Neuronal stem cell (in vitro differentiated cells): ENCODE data around the gene PRR16.

Experiments
- DNase-seq: peaks from one replicate; pipeline ENCODE4 v3.0.0-alpha.2; 2013; ENCODE audit warnings: low spot score
- H2AFZ ChIP-seq: one replicate; pipeline ENCODE4 v1.6.1; 2013; ENCODE audit warnings: mild to moderate bottlenecking, low read length, inconsistent platforms
- H2AK5ac ChIP-seq: 2 replicates; pipeline ENCODE4 v1.6.1; 2013; ENCODE audit warnings: low read depth, mild to moderate bottlenecking, inconsistent platforms, low read length, moderate library complexity, mixed read lengths
- H2BK120ac ChIP-seq: 2 replicates; pipeline ENCODE4 v1.6.1; 2013; ENCODE audit warnings: low read depth, mild to moderate bottlenecking, inconsistent platforms, low read length, moderate library complexity, mixed read lengths
- H2BK12ac ChIP-seq: one replicate; pipeline ENCODE4 v1.6.1; 2013; ENCODE audit warnings: low read length, inconsistent platforms
- H2BK15ac ChIP-seq: 2 replicates; pipeline ENCODE4 v1.6.1; 2013; ENCODE audit warnings: mild to moderate bottlenecking, low read length, inconsistent platforms, mixed read lengths
- H2BK5ac ChIP-seq: one replicate; pipeline ENCODE4 v1.6.1; 2013; ENCODE audit warnings: inconsistent platforms, mild to moderate bottlenecking, low read length, moderate library complexity
- H3K14ac ChIP-seq: one replicate; pipeline ENCODE4 v1.6.1; 2013; ENCODE audit warnings: low read length, inconsistent platforms
- H3K18ac ChIP-seq: 2 replicates; pipeline ENCODE4 v1.6.1; 2013; ENCODE audit warnings: low read length, inconsistent platforms
- H3K23ac ChIP-seq: 2 replicates; pipeline ENCODE4 v1.6.1; 2013; ENCODE audit warnings: low read depth, mild to moderate bottlenecking, mixed read lengths, low read length, inconsistent platforms; ENCODE audit not compliant: poor library complexity
- H3K27ac ChIP-seq: replicated peaks from 3 replicates; pipeline ENCODE4 v1.5.1; 2013; ENCODE audit warnings: low read length, inconsistent platforms
- H3K27me3 ChIP-seq, 3 experiments: 2 replicates each; pipeline ENCODE4 v1.6.1; 2013; ENCODE audit warnings: low read length in 3 of 3, mild to moderate bottlenecking in 2 of 3, inconsistent platforms in 1 of 3, low read depth in 1 of 3, mixed read lengths in 1 of 3, moderate library complexity in 1 of 3; ENCODE audit not compliant: control insufficient read depth in 3 of 3, insufficient read depth in 3 of 3
- H3K36me3 ChIP-seq, 2 donors: replicated peaks in 1 of 2; 2 replicates each; pipeline ENCODE4 v1.6.1; 2013; ENCODE audit warnings: low read length in 2 of 2; ENCODE audit not compliant: control insufficient read depth in 2 of 2, insufficient read depth in 2 of 2
- H3K4ac ChIP-seq: 2 replicates; pipeline ENCODE4 v1.6.1; 2013; ENCODE audit warnings: inconsistent platforms, mild to moderate bottlenecking, low read length, moderate library complexity
- H3K4me1 ChIP-seq, 2 donors: 1 replicate in 1 of 2; 2 replicates in 1 of 2; pipeline ENCODE4 v1.6.1; 2013; ENCODE audit warnings: low read length in 2 of 2, low read depth in 1 of 2; ENCODE audit not compliant: control insufficient read depth in 2 of 2, insufficient read depth in 1 of 2
- H3K4me2 ChIP-seq: one replicate; pipeline ENCODE4 v1.6.1; 2013; ENCODE audit warnings: mild to moderate bottlenecking, low read length, inconsistent platforms; ENCODE audit not compliant: insufficient read depth, poor library complexity, severe bottlenecking
- H3K4me3 ChIP-seq, 2 donors: 2 replicates each; pipeline ENCODE4 v1.5.1; 2013; ENCODE audit warnings: low read length in 2 of 2, mild to moderate bottlenecking in 2 of 2, inconsistent platforms in 1 of 2, moderate library complexity in 1 of 2
- H3K79me1 ChIP-seq: one replicate; pipeline ENCODE4 v1.6.1; 2013; ENCODE audit warnings: low read depth, mild to moderate bottlenecking, inconsistent platforms, low read length, moderate library complexity
- H3K9ac ChIP-seq: one replicate; pipeline ENCODE4 v1.6.1; 2013; ENCODE audit warnings: mild to moderate bottlenecking, low read depth, low read length, inconsistent platforms; ENCODE audit not compliant: poor library complexity
- H3K9me3 ChIP-seq, 2 donors: replicated peaks in 1 of 2; 2 replicates each; pipeline versions ENCODE3 to v1.6.1; 2013; ENCODE audit warnings: low read length in 2 of 2, mild to moderate bottlenecking in 2 of 2, inconsistent platforms in 1 of 2, low read depth in 1 of 2, mixed read lengths in 1 of 2, moderate library complexity in 1 of 2; ENCODE audit not compliant: control insufficient read depth in 2 of 2, insufficient read depth in 1 of 2
- H4K8ac ChIP-seq: one replicate; pipeline ENCODE4 v1.6.1; 2013; ENCODE audit warnings: low read depth, mild to moderate bottlenecking, inconsistent platforms, low read length, moderate library complexity
- H4K91ac ChIP-seq: one replicate; pipeline ENCODE4 v1.6.1; 2013; ENCODE audit warnings: low read length, low read depth, mild to moderate bottlenecking, inconsistent platforms; ENCODE audit not compliant: poor library complexity
- WGBS, 2 donors: extraction: QIAGEN DNeasy Blood & Tissue Kit; methylation state at CpG; one replicate each; pipeline ENCODE4 v1.1.7; 2013; ENCODE audit warnings: missing lambda C conversion rate in 2 of 2, mixed read lengths in 1 of 2; ENCODE audit not compliant: insufficient read length in 2 of 2, insufficient replicate concordance in 1 of 2; ENCODE audit errors: extremely low coverage in 2 of 2; 5-methylcytosine and 5-hydroxymethylcytosine counted together

The PRR16 gene

DNA sequence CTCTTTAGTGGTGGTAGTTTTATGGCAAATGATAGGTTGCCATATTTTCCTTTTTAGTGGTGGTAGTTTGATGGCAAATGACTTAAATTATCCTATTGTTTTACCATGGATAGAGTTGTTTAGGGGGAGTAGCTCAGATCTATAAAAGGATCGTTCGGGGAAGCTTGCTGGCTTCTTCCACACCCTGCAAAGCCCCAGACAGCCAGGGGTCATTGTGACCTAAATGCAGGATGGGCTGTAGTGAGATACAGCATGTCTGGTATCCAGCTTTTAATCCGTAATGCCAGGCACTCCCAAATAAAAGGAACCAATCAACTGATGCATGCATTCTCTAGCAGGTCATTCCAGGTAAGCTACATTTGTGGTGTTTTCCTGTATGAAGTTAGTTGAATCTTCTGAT lies 67.1 kb downstream of the PRR16 start:
- Histone ChIP-seq H3K23ac (no peak overlapping the region), H3K4me1 (peaks cover 0 to 2% of the 10 kb centered on the region in 2 donors), H3K27me3 (no peaks in the 10 kb centered on the region), H2AFZ (no peak overlapping the region), H2BK120ac (no peak overlapping the region), H2BK5ac (no peak overlapping the region), H3K14ac (no peak overlapping the region), H2BK15ac (no peak overlapping the region), H3K9ac (no peak overlapping the region), H2BK12ac (no peak overlapping the region), H2AK5ac (no peak overlapping the region), H3K36me3 (no peaks in the 10 kb centered on the region), H4K8ac (no peak overlapping the region), H3K4me3 (no peak overlapping the region), H3K4ac (no peak overlapping the region), H3K4me2 (no peak overlapping the region), H3K18ac (no peak overlapping the region), H3K27ac (no peak overlapping the region), H4K91ac (no peak overlapping the region), H3K79me1 (no peaks in the 10 kb centered on the region), H3K9me3 (no peaks in the 10 kb centered on the region)
- DNase-seq: no peak
- WGBS, 2 donors: no CpG with 5 or more reads among the region's 3 CpGs

DNA sequence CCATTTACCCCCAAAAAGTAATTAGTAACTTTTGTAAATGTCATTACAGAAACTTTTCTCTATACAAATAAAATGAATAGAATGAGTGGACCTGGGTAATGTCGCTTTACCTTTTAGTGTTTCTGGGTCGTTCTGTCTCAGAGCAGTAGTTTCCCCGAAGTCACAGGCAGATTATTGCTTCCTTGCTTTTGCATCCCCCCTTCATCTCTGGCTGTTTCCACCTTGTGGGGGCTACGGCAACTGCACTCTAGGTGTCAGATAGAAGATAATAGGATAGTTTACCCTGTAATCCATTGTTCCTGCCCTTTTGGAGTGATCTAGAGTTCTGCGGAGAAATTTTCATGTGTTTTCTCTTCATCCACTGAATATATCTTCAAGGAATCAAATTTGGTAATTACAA lies 68.7 kb downstream of the PRR16 start:
- Histone ChIP-seq H3K27me3 (no peaks in the 10 kb centered on the region), H3K9me3 (no peaks in the 10 kb centered on the region), H3K23ac (no peak overlapping the region), H4K8ac (no peak overlapping the region), H2BK12ac (no peak overlapping the region), H3K79me1 (no peaks in the 10 kb centered on the region), H2BK5ac (no peak overlapping the region), H2AK5ac (no peak overlapping the region), H3K4me2 (no peak overlapping the region), H3K4ac (no peak overlapping the region), H3K36me3 (no peaks in the 10 kb centered on the region), H2BK15ac (no peak overlapping the region), H2BK120ac (no peak overlapping the region), H3K4me3 (no peak overlapping the region), H2AFZ (no peak overlapping the region), H3K27ac (no peak overlapping the region), H3K4me1 (peaks cover 0 to 2% of the 10 kb centered on the region in 2 donors), H3K9ac (no peak overlapping the region), H3K14ac (no peak overlapping the region), H3K18ac (no peak overlapping the region), H4K91ac (no peak overlapping the region)
- DNase-seq: peak; percentile 17
- no CpG with 5 or more reads among the region's 5 CpGs for WGBS, 2 donors

DNA sequence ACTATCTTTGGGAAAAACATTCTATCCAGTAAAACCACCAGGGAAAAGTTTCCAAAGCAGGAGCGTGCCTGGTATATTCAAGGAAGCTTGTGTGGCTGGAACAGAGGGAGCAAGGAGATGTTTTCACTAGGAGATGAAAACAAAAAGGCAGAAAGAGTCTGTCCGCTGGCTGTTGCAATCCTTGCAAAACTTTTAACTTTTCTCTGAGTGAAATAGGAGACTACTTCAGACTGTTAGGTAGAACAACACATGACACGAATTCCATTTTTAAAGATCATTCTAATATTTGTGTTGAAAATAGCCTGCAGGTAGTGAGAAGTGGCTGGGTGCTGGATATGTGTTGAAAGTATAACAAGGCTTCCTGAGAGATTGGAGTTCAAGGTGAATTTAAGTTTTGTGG lies 69.5 kb downstream of the PRR16 start:
- Histone ChIP-seq H3K23ac (no peak overlapping the region), H2BK15ac (no peak overlapping the region), H2BK12ac (no peak overlapping the region), H3K18ac (no peak overlapping the region), H4K8ac (no peak overlapping the region), H3K4me1 (peaks cover 0 to 2% of the 10 kb centered on the region in 2 donors), H4K91ac (no peak overlapping the region), H3K79me1 (no peaks in the 10 kb centered on the region), H3K27me3 (no peaks in the 10 kb centered on the region), H3K4me2 (no peak overlapping the region), H3K36me3 (no peaks in the 10 kb centered on the region), H2AK5ac (no peak overlapping the region), H3K4me3 (no peak overlapping the region), H3K9ac (no peak overlapping the region), H3K9me3 (no peaks in the 10 kb centered on the region), H2AFZ (no peak overlapping the region), H3K14ac (no peak overlapping the region), H2BK5ac (no peak overlapping the region), H3K27ac (no peak overlapping the region), H3K4ac (no peak overlapping the region), H2BK120ac (no peak overlapping the region)
- DNase-seq: no peak
- WGBS, 2 donors: no CpG with 5 or more reads among the region's 3 CpGs

DNA sequence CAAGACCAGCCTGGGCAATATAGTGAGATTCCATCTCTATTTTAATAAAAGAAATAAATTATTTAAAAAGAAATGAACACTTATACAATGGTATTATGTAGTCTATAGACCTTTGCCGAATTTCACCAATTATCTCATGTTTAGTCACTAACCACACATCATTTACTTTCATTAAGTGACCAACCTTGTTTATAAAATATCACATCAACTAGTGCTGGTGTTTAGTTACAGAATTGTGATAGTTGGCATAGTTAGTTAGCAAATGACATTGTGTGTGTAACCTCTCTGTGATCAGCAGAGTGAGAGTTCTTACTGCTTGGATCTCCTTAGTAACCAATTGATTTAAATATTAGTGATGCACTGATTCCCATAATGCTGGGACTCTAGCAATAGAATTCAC lies 71.8 kb downstream of the PRR16 start:
- peaks cover 0 to 2% of the 10 kb centered on the region in 2 donors for H3K4me1 ChIP-seq
- no peak overlapping the region for H4K91ac ChIP-seq
- no peak overlapping the region for H2AFZ ChIP-seq
- no peak overlapping the region for H2AK5ac ChIP-seq
- no peaks in the 10 kb centered on the region for H3K9me3 ChIP-seq
- no peak overlapping the region for H3K4me3 ChIP-seq
- no peak overlapping the region for H3K14ac ChIP-seq
- no peak overlapping the region for H3K4ac ChIP-seq
- H2BK15ac ChIP-seq: no peak overlapping the region
- H2BK12ac ChIP-seq: no peak overlapping the region
- H3K23ac ChIP-seq: no peak overlapping the region
- no peaks in the 10 kb centered on the region for H3K79me1 ChIP-seq
- no peak overlapping the region for H3K9ac ChIP-seq
- no peak overlapping the region for H2BK120ac ChIP-seq
- no peak overlapping the region for H2BK5ac ChIP-seq
- no peaks in the 10 kb centered on the region for H3K27me3 ChIP-seq
- H3K4me2 ChIP-seq: no peak overlapping the region
- H3K18ac ChIP-seq: no peak overlapping the region
- no peak overlapping the region for H3K27ac ChIP-seq
- H3K36me3 ChIP-seq: no peaks in the 10 kb centered on the region
- DNase-seq: no peak
- H4K8ac ChIP-seq: no peak overlapping the region
- WGBS, 2 donors: no CpG with 5 or more reads among the region's 1 CpG
